ENCODE measurements around the gene POTEF. TPM values are rescaled to one million over a fixed set of nuclear protein-coding genes. Genes with fewer than 3 reads are reported as not detected.
"Not testable (repeated sequence)": the region's sequence is repeated elsewhere in the genome, so short reads cannot be mapped to it uniquely, and the experiment has no call there.

The POTEF gene
- not detected for total RNA-seq
- long read RNA-seq, result 0 reads

DNA sequence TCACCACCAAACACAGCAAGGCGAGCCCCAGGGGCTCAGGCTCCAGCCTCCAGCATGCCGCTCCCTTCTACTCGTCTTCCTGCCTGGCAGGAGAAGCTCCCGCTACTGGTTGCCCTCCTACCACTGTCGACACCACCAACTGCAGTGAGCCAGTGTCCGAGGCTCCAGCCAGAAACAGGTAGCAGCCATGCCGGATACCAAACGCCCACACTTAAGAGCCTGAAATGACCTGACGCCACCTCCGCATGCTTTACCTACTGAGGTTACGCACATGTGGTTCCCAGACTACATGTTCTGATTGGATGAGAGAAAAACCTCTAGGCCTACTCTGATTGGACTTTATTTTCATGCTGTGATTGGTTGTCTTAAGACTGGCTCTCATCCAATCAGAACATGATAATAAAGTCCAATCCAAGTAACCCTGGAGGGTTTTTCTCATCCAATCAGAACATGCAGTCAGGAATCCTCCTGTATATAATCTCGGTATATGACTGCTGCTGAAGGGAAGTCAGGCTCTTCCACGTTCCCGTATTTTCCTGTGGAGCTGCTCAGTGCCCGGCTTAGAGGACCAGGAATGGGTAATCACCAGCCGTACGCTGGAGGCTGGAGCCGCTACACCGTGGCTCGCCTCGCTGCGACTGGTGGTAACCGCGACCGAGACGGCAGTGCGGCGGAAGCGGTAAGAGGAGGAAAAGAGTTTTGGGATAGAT is at the start of gene POTEF:
TSS of gene POTEF (minus strand) at position 103 of the 710 bp plus-strand sequence. CDS start 8,707 bp downstream, outside the sequence.
- DNase-seq (ENCODE audit: low spot score); intact Hi-C loops (cut with DNase I): not testable (repeated sequence)

DNA sequence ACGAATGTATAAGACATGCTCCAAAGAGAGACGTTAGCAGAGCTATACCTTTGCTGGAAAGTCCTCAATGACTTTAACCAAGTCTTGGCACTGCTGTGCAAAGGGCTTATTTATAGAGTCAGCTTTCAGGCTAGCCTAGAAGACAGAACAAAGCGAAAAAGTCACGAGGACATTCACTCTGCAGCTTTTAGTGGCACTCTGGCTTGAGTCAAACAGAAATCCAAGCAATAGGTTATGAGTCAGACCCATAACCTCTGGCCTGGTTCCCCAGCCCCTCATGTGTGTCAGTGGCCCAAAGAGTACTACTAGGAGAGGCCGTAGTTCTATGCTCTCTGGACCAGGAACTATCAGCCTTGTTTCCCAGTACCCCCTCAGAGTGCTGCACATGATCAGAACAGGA is 45.8 kb upstream of the POTEF start:
- DNase-seq (ENCODE audit: low spot score); intact Hi-C loops (cut with DNase I): not testable (repeated sequence)

GRCh38 chr2:130169896-130170295 is 40.9 kb upstream of the POTEF start:
- intact Hi-C loops (cut with DNase I), result no loop called here
- DNase-seq (ENCODE audit: low spot score), result no peak

- intact Hi-C loops (cut with DNase I); DNase-seq (ENCODE audit: low spot score): not testable (repeated sequence)
Observed at GRCh38 chr2:130169163-130169562, 40.1 kb upstream of the POTEF start.

- DNase-seq (ENCODE audit: low spot score); intact Hi-C loops (cut with DNase I): not testable (repeated sequence)
Observed at GRCh38 chr2:130166611-130167010, 37.6 kb upstream of the POTEF start.

GRCh38 chr2:130165293-130166016 is 36.4 kb upstream of the POTEF start:
- intact Hi-C loops (cut with DNase I), result no loop called here
- DNase-seq (ENCODE audit: low spot score), result no peak

DNA sequence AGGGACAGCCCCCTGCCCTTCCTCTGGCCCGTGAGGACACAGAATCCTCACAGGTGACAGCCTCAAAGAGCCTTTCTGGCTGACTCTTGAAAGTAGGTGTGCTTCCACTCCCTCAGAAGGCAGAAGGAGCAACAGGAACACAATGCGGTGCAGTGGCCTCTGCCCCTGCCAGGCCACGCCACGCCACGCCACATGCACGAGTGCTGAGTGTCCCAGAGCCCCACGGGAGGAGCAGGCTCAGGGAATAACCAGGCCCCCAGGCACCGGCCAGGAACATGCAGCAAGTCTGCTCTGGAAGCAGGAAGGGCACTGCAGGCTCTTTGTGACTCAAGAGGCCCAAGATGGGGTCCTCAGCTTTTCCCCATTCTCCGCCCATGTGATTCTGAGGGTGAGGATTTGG is 33.9 kb upstream of the POTEF start:
- DNase-seq (ENCODE audit: low spot score), result no peak
- intact Hi-C loops (cut with DNase I), result no loop called here

DNA sequence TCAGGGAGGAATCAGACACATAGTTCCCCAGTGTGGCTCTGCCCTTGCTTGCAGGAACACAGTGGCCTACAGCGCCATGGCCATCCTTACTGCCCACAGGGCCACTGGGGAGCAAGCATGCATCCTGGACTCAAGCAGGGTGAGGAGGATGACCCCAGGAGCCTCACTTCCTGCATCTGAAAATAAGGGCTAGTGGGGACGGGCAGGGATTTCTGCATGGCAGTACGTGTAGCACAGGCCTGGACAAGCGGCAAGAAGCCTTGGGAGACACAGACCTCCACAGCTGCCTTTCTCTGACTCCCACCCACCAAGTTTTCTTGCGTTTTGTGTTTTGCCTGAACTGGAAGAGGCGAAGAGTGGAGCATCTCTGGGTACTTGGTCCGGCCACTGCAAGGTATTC is 33.5 kb upstream of the POTEF start:
- intact Hi-C loops (cut with DNase I); DNase-seq (ENCODE audit: low spot score): not testable (repeated sequence)

GRCh38 chr2:130160838-130161705 is 32.0 kb upstream of the POTEF start:
- intact Hi-C loops (cut with DNase I); DNase-seq (ENCODE audit: low spot score): not testable (repeated sequence)

GRCh38 chr2:130160131-130160530 is 31.1 kb upstream of the POTEF start:
- intact Hi-C loops (cut with DNase I), result no loop called here
- no peak for DNase-seq (ENCODE audit: low spot score)

GRCh38 chr2:130159376-130159775 is 30.4 kb upstream of the POTEF start:
- intact Hi-C loops (cut with DNase I); DNase-seq (ENCODE audit: low spot score): not testable (repeated sequence)

- intact Hi-C loops (cut with DNase I), result no loop called here
- DNase-seq (ENCODE audit: low spot score), result no peak
Observed at GRCh38 chr2:130158631-130159030, 29.6 kb upstream of the POTEF start.

- DNase-seq (ENCODE audit: low spot score), result not testable (repeated sequence)
Observed at GRCh38 chr2:130157825-130158514, 28.9 kb upstream of the POTEF start.

GRCh38 chr2:130157354-130157753 is 28.3 kb upstream of the POTEF start:
- intact Hi-C loops (cut with DNase I); DNase-seq (ENCODE audit: low spot score): not testable (repeated sequence)

More at GRCh38 chr2:130157825-130158514, 28.9 kb upstream of the POTEF start:
- intact Hi-C loops (cut with DNase I), result not testable (repeated sequence)

DNA sequence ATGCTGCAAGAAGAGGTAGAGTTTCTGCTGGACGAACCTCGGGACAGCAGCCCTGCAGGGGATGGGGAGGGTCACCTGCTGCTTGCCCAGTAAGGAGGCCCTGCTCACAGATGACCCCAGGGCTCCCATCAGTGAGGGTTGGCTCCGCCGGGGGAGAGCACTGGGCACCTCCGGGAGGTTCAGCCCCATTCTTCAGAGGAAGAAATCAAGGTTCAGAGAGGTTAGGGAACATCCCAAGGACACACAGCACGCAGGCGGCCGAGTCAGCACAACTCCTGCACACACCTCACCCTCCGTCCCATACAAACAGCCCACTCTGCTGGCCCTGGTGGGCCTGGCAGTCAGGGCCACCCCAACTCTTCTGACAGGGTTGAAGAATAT is 27.6 kb upstream of the POTEF start:
- DNase-seq (ENCODE audit: low spot score), result no peak
- intact Hi-C loops (cut with DNase I), result loop anchor here (1.0 kb wide), 1 partner anchor 176 kb away; no protein-coding TSS in a partner anchor

DNA sequence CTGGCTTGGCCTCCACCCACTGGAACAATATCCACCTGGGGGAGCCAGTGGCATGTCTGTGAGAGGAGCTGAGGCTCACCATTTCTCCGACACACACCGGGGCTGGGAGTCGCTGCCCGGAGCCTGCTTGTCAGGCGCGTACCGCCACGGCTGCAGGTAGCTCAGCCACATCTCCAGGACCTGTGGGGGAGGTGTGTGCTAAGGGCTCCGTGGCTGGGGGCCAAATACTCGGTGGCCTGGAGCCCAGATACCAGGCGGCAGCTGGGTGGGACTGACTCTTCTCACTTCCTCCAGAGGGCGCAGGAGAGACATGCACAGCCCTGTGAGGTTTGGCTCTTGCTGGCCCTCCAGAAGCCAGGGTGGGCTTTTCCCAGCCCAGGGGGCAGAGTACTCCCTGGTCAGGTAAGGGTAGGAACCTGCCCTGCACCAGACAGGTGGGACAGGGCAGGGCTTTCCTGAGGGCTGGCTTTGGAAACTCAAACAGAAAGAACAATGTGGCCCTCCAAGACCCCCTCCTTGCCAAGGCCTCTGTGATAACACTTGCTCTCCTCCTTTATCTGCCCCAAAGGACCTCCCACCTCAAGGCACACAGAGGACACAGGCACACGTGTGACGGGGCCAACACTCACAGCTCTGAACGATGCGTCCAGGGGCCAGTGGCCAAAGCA is 27.1 kb upstream of the POTEF start:
- intact Hi-C loops (cut with DNase I), result loop anchor here (1.0 kb wide), 1 partner anchor 176 kb away; no protein-coding TSS in a partner anchor
- DNase-seq (ENCODE audit: low spot score), result not testable (repeated sequence)

GRCh38 chr2:130154773-130155765 is 26.0 kb upstream of the POTEF start:
- no peak for DNase-seq (ENCODE audit: low spot score)
- intact Hi-C loops (cut with DNase I), result no loop called here

- DNase-seq (ENCODE audit: low spot score); intact Hi-C loops (cut with DNase I): not testable (repeated sequence)
Observed at GRCh38 chr2:130154423-130154770, 25.4 kb upstream of the POTEF start.

Data from cardiac septum (tissue), 1 donor.